ENCODE results near the gene PSD2. TPM values are rescaled to one million over a fixed set of nuclear protein-coding genes. Genes with fewer than 3 reads are reported as not detected.

Gene PSD2
- total RNA-seq, 1 experiment from 2014 or later = 0.22 TPM

DNA sequence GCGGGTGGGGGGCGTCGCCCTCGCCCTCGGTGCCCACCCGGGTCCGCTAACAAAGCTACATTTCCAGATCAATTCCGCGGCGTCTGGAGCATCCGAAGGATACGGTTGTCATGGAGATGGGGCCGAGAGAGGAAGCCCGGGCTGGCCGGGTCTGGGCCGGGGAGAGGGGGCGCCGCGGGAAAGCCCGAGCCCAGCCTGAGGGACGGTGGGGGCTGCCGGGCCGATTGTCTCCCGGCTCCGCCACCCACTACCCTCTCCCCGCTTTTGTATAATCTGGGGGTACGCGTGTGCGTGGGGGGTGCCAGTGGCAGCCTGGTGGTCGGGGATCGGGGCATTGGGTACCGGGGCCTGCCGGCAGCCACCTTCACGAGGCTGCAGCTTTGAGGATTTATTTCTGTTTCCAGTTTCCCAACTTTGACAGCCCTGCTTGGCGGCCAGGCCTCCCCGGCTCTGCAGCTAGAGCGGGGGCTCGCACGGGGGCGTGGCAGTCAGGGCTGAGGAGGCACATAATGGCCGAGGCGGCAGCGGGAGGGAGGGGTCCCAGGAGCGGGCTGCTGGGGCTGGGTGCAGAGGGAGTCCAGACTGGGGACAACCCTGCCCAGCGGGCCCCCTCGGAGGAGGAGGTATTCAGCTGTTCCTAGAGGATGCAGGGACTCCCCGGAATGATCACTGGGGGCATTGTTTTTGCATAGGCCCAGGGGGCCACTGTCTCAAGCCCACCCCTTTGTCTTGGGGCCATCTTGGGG is 626 bp downstream of the PSD2 start:
- H3K27me3 ChIP-seq (ENCODE audit: insufficient read depth, low read length) = peaks cover 43% of the 10 kb centered on the region
- Mint-ChIP-seq H3K27me3 (ENCODE audit: low read depth) (peaks cover 96% of the 10 kb centered on the region), H3K27ac (no peak overlapping the region), H3K4me1 (peaks cover 4 to 6% of the 10 kb centered on the region in 2 experiments; a peak in 3 of 4 replicates), H3K4me3 (peak overlapping the region; percentile 52 to 81), H3K36me3 (ENCODE audit: insufficient read depth in 1 of 3, low read depth in 3 of 3) (no peaks in the 10 kb centered on the region; a peak in 1 of 7 replicates), H3K9me3 (no peaks in the 10 kb centered on the region; a peak in 2 of 5 replicates)
- no peaks in the 10 kb centered on the region for H3K79me2 ChIP-seq (ENCODE audit: insufficient read depth, low read length)
- H3K14ac ChIP-seq (ENCODE audit: insufficient read depth, low read length) = no peak overlapping the region
- no peak overlapping the region for H2BK15ac ChIP-seq (ENCODE audit: low read depth, low read length)
- no peak overlapping the region for H3K23ac ChIP-seq (ENCODE audit: insufficient read length, low read depth, low read length)
- H3K23me2 ChIP-seq (ENCODE audit: insufficient read length, low read depth, low read length, poor library complexity, severe bottlenecking) = peaks cover 5% of the 10 kb centered on the region
- no peak overlapping the region for H3K4ac ChIP-seq (ENCODE audit: low read depth, low read length)
- no peak overlapping the region for H3K18ac ChIP-seq (ENCODE audit: insufficient read length, low read depth, low read length)
- H3K9ac ChIP-seq (ENCODE audit: extremely low read depth, insufficient read length, low read length) = no peak overlapping the region
- no peak overlapping the region for H4K5ac ChIP-seq (ENCODE audit: insufficient read length, low read depth, low read length)
- no peak overlapping the region for H3T11ph ChIP-seq (ENCODE audit: low read length)
- H3K56ac ChIP-seq (ENCODE audit: insufficient read length, low read depth, low read length) = no peak overlapping the region
- WGBS (ENCODE audit: extremely low coverage, insufficient read length, low lambda C conversion rate) = no CpG with 5 or more reads among the region's 47 CpGs
- no peaks in the 10 kb centered on the region for H3K79me1 ChIP-seq (ENCODE audit: insufficient read depth, low read depth, low read length, poor library complexity, severe bottlenecking)
- no peak overlapping the region for H2AFZ ChIP-seq (ENCODE audit: low read length)
- TF ChIP-seq, protein P1, sequence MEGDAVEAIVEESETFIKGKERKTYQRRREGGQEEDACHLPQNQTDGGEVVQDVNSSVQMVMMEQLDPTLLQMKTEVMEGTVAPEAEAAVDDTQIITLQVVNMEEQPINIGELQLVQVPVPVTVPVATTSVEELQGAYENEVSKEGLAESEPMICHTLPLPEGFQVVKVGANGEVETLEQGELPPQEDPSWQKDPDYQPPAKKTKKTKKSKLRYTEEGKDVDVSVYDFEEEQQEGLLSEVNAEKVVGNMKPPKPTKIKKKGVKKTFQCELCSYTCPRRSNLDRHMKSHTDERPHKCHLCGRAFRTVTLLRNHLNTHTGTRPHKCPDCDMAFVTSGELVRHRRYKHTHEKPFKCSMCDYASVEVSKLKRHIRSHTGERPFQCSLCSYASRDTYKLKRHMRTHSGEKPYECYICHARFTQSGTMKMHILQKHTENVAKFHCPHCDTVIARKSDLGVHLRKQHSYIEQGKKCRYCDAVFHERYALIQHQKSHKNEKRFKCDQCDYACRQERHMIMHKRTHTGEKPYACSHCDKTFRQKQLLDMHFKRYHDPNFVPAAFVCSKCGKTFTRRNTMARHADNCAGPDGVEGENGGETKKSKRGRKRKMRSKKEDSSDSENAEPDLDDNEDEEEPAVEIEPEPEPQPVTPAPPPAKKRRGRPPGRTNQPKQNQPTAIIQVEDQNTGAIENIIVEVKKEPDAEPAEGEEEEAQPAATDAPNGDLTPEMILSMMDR (conservative IDR thresholded peaks at IDR 0.05) = no peak
- no peak overlapping the region for H2BK120ac ChIP-seq (ENCODE audit: low read depth, low read length, poor library complexity, severe bottlenecking)
- no peaks in the 10 kb centered on the region for H3K4me1 ChIP-seq (ENCODE audit: insufficient read depth, low read length)
- peak; percentile 43 for DNase-seq
- H2BK20ac ChIP-seq (ENCODE audit: low read depth, low read length, poor library complexity, severe bottlenecking) = no peak overlapping the region
- H4K20me1 ChIP-seq (ENCODE audit: control insufficient read depth, insufficient read depth, insufficient read length) = no peaks in the 10 kb centered on the region
- peak overlapping the region; percentile 42 for H3K4me2 ChIP-seq (ENCODE audit: insufficient read depth, insufficient read length, low read length)
- H3K9me3 ChIP-seq (ENCODE audit: control insufficient read depth, low read depth, low read length) = no peaks in the 10 kb centered on the region
- no peak overlapping the region for H3K27ac ChIP-seq (ENCODE audit: insufficient read length, low read depth, low read length)
- H2BK5ac ChIP-seq (ENCODE audit: insufficient read length, low read length) = no peak overlapping the region
- H4K8ac ChIP-seq (replicated peaks; ENCODE audit: insufficient read length, low read depth, low read length) = no peak overlapping the region
- H2BK12ac ChIP-seq (ENCODE audit: insufficient read length, low read depth, low read length) = no peak overlapping the region
- no peak overlapping the region for H4K91ac ChIP-seq (ENCODE audit: insufficient read length, low read depth, low read length)
- no peak overlapping the region for H2AK5ac ChIP-seq (ENCODE audit: insufficient read length, low read length)

Measured in H9 (cell line).